K562 (cell line): ENCODE results near the gene SCARF2. TPM values are rescaled to one million over a fixed set of nuclear protein-coding genes. Genes with fewer than 3 reads are reported as not detected.

Experiments used
- ATF4 ChIP-seq: fragments of 450-650 bp; formaldehyde crosslinking; IDR thresholded peaks from 2 replicates; pipeline ENCODE4 v1.4.0; 2022; ENCODE audit warnings: mild to moderate bottlenecking, moderate library complexity
- POLR2G ChIP-seq: fragments of 200-400 bp; formaldehyde crosslinking; IDR thresholded peaks from 2 replicates; pipeline ENCODE4 v1.6.1; 2017; ENCODE audit warnings: low read depth, mild to moderate bottlenecking, antibody characterized with exemption, low read length, moderate library complexity
- SNAPC5 ChIP-seq: fragments of 250-450 bp; sonication (Bioruptor Pico); IDR thresholded peaks from 2 replicates; pipeline ENCODE4 v1.8.0; 2021; ENCODE audit warnings: moderate library complexity, mild to moderate bottlenecking, inconsistent platforms
- polyA plus RNA-seq, 8 experiments: library from polyadenylated mRNA; depleted of rRNA in 4 of 8; stranded (reverse) in 5 of 8; unstranded in 3 of 8; fragments of >200 nt; fragmentation: Nextera tagmentation in 2 of 8; fragmentation: Illumina TruSeq in 1 of 8; extraction: Ambion mirVana in 2 of 8; extraction: Trizol in 1 of 8; gene quantifications; 2 replicates each; pipeline versions ENCODE4 v1.2.1 to v1.2.3, GENCODE V29; 2011 to 2014; ENCODE audit warnings: inconsistent platforms in 1 of 8, missing spikeins in 1 of 8
- total RNA-seq, 7 experiments: library from RNA; depleted of rRNA in 6 of 7; stranded (reverse); fragments of >200 nt in 6 of 7; fragmentation: Illumina TruSeq in 2 of 7; extraction: Trizol in 2 of 7; gene quantifications; 2 replicates each; pipeline versions ENCODE4 v1.2.1 to v1.2.3, GENCODE V29; 2011 to 2021; ENCODE audit warnings: low replicate concordance in 1 of 7
- TF ChIP-seq, protein P1 (sequence below), 3 experiments: fragments of 200-800 bp in 1 of 3; fragments of 250-450 bp in 1 of 3; fragments of 450-650 bp in 1 of 3; sonication (Bioruptor Pico) in 1 of 3; sonication (Bioruptor generic) in 1 of 3; formaldehyde crosslinking in 1 of 3; IDR thresholded peaks; 2 replicates each; pipeline versions ENCODE4 v1.6.1 to v1.8.0; 2016 to 2022; ENCODE audit warnings: mild to moderate bottlenecking in 2 of 3, missing genetic modification characterization in 2 of 3, missing compliant biosample characterization in 1 of 3, moderate library complexity in 1 of 3
- TF ChIP-seq, protein P2 (sequence below): fragments of 250-450 bp; sonication (Bioruptor Pico); IDR thresholded peaks from 2 replicates; pipeline ENCODE4 v1.9.0; 2021; ENCODE audit warnings: mild to moderate bottlenecking, inconsistent platforms

SCARF2 gene
- total and polyA plus RNA-seq, 9 of the 15 experiments (the other 6 are each of a cell fraction or from before 2014, with no cell fraction given): 0.06 to 0.32 (median 0.21) TPM; not detected in 5

DNA sequence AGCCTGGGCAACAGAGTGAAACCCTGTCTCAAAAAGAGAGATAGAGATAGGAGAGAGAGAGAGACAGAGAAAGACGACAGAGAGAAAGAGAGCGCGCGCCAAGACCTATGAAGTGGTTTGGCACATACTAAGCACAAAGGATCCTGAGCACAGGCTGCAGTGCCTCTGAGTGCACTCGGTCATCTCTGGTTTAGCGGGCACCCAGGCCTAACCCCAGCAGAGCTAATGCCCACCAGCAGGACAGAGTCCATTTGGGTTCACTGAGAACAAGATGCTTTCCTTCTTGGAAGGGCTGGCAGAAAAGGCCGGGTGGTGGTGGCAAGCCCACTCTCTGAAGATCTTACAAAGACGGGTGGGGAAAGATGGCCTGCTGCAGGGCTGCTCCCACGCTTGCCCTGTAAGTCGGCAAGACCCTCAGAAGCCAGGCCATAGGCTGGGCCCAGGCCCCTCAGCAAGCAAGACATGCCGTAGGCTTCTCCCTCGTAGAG lies 3.3 kb downstream of the SCARF2 start (continued):
- TF ChIP-seq, protein P1, sequence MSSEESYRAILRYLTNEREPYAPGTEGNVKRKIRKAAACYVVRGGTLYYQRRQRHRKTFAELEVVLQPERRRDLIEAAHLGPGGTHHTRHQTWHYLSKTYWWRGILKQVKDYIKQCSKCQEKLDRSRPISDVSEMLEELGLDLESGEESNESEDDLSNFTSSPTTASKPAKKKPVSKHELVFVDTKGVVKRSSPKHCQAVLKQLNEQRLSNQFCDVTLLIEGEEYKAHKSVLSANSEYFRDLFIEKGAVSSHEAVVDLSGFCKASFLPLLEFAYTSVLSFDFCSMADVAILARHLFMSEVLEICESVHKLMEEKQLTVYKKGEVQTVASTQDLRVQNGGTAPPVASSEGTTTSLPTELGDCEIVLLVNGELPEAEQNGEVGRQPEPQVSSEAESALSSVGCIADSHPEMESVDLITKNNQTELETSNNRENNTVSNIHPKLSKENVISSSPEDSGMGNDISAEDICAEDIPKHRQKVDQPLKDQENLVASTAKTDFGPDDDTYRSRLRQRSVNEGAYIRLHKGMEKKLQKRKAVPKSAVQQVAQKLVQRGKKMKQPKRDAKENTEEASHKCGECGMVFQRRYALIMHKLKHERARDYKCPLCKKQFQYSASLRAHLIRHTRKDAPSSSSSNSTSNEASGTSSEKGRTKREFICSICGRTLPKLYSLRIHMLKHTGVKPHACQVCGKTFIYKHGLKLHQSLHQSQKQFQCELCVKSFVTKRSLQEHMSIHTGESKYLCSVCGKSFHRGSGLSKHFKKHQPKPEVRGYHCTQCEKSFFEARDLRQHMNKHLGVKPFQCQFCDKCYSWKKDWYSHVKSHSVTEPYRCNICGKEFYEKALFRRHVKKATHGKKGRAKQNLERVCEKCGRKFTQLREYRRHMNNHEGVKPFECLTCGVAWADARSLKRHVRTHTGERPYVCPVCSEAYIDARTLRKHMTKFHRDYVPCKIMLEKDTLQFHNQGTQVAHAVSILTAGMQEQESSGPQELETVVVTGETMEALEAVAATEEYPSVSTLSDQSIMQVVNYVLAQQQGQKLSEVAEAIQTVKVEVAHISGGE (CRISPR knock-in tag; IDR thresholded peaks at IDR 0.05): 0 out of 6 replicates have a peak, but pooled peaks of 1 of the 3 experiments have one; percentile 42
- TF ChIP-seq, protein P2, sequence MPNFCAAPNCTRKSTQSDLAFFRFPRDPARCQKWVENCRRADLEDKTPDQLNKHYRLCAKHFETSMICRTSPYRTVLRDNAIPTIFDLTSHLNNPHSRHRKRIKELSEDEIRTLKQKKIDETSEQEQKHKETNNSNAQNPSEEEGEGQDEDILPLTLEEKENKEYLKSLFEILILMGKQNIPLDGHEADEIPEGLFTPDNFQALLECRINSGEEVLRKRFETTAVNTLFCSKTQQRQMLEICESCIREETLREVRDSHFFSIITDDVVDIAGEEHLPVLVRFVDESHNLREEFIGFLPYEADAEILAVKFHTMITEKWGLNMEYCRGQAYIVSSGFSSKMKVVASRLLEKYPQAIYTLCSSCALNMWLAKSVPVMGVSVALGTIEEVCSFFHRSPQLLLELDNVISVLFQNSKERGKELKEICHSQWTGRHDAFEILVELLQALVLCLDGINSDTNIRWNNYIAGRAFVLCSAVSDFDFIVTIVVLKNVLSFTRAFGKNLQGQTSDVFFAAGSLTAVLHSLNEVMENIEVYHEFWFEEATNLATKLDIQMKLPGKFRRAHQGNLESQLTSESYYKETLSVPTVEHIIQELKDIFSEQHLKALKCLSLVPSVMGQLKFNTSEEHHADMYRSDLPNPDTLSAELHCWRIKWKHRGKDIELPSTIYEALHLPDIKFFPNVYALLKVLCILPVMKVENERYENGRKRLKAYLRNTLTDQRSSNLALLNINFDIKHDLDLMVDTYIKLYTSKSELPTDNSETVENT: 0 out of 2 replicates have a peak, but pooled peaks have one; percentile 14
- no peak for TF ChIP-seq ATF4 (CRISPR knock-in tag)
- TF ChIP-seq SNAPC5 (CRISPR knock-in tag): no peak
- no peak for TF ChIP-seq POLR2G
